Measurements from ENCODE around the gene RASGRF1.
"Not testable (repeated sequence)": the region's sequence is repeated elsewhere in the genome, so short reads cannot be mapped to it uniquely, and the experiment has no call there.

Gene RASGRF1

GRCh38 chr15:79090487-79091203 is at the start of gene RASGRF1:
Gene RASGRF1 (minus strand): TSS chr15:79090780. CDS start chr15:79090498, 282 bp downstream.
- no peak for DNase-seq

DNA sequence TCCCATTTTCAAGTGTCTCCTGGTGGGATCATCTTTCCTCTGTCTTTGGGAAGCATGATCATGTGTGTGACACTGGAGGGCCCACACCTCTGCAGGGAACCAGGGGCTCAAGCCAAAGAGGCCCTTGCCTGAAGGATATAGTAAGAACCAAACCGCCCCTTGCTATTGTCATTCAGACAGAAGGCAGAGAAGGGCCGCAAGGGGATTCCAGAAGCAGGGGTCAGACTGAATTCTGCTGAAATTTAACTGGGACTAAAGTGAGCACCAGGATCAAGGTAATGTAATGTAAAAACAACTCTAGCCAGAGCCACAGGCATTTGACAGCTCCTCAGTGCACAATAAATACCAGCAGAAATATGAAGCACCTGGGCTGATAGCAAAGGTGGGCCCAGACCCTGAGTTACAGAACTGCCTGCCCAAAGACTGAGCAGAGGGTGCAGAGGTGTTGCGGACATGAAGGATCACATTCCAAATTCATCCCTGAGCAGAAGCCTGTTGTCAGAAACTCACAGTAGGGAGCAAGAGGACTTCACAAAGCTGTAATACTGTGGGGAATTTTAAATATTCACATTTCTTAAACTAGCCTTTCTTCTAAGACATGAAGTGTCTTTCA is 46.0 kb upstream of the RASGRF1 start:
- DNase-seq = no peak

DNA sequence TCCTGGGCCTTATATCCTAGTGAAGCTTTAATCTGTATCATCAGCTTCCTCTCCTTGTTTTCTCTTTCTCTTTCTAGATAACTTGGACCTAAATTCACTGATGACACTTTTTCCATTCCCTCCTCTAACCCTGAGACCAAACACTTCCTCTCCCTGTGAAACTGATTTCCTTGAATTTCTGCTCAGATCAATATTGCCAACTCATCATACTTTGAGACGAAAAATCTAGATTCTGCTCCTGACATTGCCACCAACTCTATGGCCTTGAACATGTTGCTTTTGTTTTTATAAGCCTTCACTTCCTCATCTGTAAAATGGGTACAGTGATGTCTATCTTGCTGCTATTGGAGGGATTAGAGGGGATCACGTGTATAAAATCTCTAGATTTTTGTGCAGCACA is 42.7 kb upstream of the RASGRF1 start:
- no peak for DNase-seq

DNA sequence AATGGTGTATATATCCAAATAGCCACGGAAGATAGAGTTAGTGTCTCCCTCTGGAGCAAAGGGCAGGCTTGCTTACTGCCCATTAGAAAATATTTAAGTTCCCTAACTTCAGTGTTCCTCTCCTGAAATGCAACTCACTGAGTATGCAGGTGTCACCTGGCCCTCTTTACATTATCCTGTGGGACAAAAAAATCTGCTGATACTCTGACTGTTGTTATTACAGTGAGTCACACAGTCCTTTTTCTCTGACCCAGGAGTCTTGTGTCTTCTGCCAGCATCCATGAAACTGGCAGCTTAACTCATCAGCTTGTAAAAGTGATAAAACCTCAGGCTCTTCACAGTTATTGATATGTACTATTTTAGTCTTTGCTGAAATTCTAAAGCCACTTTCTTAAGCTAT is 42.2 kb upstream of the RASGRF1 start:
- no peak for DNase-seq

DNA sequence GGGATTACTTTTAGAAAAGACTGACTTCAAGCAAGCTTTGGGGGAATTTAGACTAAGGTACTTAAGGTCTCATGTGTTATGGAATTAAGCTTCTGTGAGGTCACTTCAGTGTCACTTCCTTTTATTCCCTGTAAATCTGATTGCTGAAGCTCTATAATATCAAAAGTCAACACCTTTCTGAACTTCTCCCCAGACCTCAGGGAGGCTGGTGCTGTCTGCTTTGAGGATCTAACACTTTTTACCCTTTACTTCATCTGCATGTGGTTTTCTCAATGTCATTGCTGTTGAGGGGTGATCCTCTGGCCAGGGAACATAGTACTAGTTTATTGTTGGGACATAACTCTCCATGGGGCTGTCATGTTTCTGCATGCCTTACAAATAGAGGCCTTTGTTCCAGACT is 41.8 kb upstream of the RASGRF1 start:
- DNase-seq = no peak

- no peak for DNase-seq
These were observed 40.1 kb upstream of the RASGRF1 start for GRCh38 chr15:79130535-79131130.

DNA sequence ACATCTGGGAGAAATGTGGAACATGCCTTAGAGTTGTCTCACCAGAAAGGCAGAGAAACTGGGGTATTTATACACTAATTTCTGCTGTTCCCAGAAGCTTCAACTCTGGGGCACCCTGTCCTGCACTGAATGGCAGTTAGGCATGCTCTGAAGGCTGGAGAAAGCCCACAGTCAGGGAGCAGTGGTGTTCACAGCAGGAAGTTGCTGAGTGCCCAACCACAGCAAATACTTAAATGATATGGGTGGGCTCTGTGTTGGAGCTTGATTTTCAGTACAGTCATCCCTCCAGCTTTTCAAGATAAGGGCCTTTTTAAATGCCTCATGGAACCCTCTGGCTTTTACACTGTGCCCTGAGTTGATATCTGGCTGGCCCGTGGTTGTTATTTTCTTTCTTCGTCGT is 38.7 kb upstream of the RASGRF1 start:
- DNase-seq = no peak

GRCh38 chr15:79128556-79128955 is 38.0 kb upstream of the RASGRF1 start:
- DNase-seq = no peak

DNA sequence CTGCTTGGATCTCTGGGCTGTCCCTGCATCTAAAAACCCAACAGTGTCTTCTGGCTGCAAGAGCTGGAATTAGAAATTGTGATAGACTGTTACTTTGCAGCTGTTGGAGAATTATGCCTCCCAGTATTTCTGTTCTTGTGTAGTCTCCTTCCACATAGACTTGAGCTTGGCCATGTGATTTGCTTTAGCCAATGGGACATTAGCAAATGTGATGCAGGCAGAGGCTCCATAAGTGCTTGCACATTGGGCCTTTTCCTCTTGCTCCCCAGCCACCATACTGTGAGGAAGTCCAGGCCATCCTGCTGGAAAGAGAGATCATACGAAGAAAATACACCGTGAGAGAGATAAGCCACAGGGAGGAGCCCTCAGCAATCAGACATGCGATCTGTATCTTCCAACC is 33.8 kb upstream of the RASGRF1 start:
- DNase-seq = no peak

DNA sequence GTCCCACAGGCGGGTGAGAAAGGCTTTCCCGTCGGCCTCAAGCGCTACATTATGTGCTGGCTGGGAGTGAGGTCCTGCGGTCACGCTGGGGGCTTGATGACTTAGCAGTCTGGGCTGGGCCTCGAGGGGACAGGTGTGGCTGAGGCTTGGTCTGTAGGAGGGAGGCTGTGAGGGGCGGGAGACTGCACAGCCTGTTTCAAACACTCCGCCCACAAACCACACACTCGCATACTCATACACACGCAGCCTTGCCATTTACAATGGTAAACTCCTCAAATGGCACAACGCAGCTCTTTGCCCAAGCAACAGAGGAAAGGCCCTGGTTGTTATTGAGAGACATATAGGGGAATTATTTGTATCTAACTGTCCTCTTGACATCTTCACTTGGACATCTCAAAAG is 32.4 kb upstream of the RASGRF1 start:
- DNase-seq = no peak

- no peak for DNase-seq
These were observed 31.8 kb upstream of the RASGRF1 start for GRCh38 chr15:79122391-79122790.

DNA sequence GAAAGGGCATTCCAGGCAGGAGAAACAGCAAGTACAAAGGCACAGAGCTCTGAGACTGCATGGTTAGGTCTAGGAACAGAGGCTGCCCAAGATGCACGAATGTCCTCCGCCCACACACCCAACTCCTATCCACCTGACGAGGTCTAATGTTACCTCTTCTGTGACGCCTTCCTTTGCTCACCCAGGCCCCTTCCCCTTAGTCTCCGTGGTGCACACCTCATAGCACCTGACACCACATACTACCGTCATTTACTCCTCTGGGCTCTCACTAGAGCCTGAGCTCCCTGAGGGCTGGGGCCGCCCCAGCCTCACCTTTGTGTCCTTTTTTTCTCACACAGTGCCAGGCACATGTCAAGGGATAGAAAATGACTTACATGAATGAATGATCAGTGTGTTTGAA is 31.0 kb upstream of the RASGRF1 start:
- DNase-seq = no peak

- no peak for DNase-seq
These were observed 27.0 kb upstream of the RASGRF1 start for GRCh38 chr15:79117442-79118204.

GRCh38 chr15:79116771-79117170 is 26.2 kb upstream of the RASGRF1 start:
- no peak for DNase-seq

DNA sequence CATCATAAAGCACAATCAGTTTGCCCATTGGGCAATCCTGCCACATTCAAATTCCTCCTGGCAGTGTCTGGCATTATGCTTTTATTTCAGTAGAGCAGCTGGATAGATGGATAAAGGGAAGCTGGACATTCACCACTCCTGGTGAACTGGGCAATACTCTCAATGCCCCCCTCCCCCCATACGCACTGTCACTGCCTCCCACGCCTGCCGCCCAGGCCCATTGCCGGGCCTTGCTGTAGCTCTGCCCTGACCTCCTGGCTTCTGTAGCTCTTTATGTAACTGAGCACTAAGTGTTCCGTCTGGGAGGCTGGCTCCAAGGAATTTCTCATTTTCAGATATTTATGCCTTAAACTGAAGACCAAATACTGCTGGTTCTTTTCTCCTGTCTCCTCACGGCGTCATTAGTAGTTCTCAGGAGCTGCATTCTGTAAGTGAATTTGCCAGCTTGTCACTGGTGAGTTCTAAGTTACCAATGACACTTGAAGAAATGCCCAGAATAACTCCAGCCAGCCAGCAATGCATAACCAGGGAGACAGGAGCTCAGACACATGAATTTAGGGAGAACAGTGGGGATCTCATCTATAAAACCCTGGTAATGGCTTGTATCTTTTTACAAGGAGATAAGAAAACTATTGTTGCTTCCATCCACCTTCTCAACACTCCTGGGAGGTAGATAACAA is 25.5 kb upstream of the RASGRF1 start:
- no peak for DNase-seq

- no peak for DNase-seq
These were observed 23.3 kb upstream of the RASGRF1 start for GRCh38 chr15:79113831-79114230.

GRCh38 chr15:79111404-79111803 is 20.8 kb upstream of the RASGRF1 start:
- DNase-seq = not testable (repeated sequence)

DNA sequence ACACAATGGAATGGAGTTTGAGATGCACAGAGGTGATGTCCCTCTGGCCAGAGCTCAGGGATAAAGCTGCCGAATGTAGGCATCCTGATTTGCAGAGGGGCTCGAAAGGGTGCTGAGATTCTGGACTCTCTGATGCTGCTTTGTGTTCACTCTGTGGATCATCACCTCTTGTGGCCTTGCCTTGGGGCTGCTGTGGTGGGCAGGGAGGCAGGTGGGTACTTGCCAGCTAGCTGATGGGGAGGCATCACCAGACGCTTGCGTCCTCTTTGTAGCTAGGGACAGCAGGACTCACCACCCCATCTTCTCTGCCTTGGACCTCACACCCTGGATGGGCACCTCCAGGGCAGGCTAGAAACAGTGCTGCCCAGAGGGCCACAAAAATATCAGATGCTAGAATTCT is 14.6 kb upstream of the RASGRF1 start:
- DNase-seq = no peak

DNA sequence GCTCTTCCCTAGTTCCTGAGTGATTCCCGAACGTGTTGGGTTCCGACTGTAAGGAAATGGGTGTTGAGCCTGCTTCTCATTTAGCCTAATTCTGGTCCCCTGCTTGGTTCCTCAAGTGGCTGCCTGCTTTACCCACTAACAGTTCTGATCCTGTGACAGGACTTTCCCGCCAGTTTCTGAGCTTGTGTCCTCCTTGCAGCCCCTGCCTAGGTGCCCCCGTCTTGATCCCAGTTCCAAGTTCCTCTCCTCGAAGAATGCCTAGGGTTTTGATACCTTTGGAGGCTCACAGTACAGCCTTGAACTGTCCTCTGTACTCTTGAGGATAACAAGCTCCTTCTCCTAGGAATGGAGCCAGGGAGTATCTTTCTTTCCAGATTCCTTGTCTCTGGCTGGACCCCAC is 12.0 kb upstream of the RASGRF1 start:
- DNase-seq = no peak

DNA sequence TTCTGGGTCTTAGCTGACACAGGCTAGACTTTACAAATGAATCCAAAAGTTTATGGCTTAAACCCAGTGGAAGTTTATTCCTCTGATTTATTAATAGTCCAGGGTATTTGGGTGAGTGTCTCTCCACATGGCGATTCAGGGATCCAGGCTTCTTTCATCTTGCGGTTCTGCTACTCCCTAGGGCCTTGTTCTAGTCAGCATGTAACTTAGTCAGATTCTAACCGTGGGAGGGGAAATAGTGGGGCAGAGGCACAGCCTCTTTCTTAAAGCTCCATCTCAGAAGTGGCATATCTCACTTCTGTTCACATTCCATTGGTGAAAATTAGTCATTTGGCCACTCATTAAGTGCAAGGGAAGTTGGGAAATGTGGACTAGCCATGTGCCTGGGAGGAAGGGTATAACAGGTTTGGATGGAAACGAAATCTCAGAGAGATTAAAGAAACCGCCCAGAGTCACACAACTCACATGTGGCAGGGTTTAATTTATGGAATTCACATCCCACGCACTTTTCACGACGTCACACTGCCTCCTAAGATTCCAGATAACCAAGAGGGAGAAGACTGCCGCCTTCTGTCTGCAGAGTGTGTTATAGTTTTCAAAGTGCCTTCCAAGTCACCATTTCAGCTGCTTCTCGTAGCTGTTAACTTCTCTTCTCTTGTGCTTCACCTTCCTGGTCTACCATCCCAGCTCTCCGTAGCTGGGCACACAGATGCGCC is 11.4 kb upstream of the RASGRF1 start:
- DNase-seq = no peak

GRCh38 chr15:79099692-79100091 is 9.1 kb upstream of the RASGRF1 start:
- no peak for DNase-seq

DNA sequence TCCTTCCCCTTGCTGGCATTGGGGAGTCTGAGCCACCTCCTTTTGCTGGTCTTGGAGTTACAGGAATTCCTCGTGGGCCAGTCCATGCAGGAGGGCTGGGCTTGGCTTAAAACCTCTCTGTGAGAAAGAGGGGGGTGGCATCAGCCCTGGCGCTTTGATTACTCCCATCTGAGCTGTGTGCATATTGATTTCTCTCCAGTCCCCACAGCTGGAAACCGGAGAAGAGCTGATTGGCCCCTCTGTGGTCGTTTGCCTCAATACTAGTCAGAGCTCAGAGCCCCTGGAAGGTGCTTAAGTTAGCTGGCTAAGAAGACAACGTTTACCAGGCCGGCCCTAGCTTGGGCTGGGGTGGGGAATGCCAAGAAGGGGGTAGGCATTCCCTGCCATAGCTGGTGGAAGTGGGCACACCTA is 4.0 kb upstream of the RASGRF1 start:
- DNase-seq = no peak
